Testis (tissue), 3 donors: ENCODE measurements around the gene SFMBT2. TPM values are rescaled to one million over a fixed set of nuclear protein-coding genes. Genes with fewer than 3 reads are reported as not detected.

Experiments
- DNase-seq: peaks from one replicate; pipeline ENCODE4 v3.0.0-alpha.2; 2019
- H3K27ac ChIP-seq, 2 donors: fragments of 200-600 bp; sonication (generic); one replicate each; pipeline ENCODE4 v1.5.1; 2019
- H3K27me3 ChIP-seq: fragments of 200-600 bp; sonication (generic); one replicate; pipeline ENCODE4 v1.5.1; 2019
- H3K36me3 ChIP-seq: fragments of 200-600 bp; sonication (generic); one replicate; pipeline ENCODE4 v1.5.1; 2017; ENCODE audit warnings: low read depth; ENCODE audit errors: missing control alignments
- H3K4me1 ChIP-seq: fragments of 200-600 bp; sonication (generic); one replicate; pipeline ENCODE4 v1.5.1; 2019
- H3K4me3 ChIP-seq, 2 donors: fragments of 200-600 bp; sonication (generic); one replicate each; pipeline ENCODE4 v1.5.1; 2017 to 2019
- H3K9me3 ChIP-seq: fragments of 200-600 bp; sonication (generic); one replicate; pipeline ENCODE4 v1.5.1; 2017
- POLR2A ChIP-seq: fragments of 450-650 bp; IDR thresholded peaks from one replicate; pipeline ENCODE4 v1.6.1; 2017; ENCODE audit warnings: antibody characterized with exemption, mild to moderate bottlenecking, moderate library complexity
- WGBS, 2 donors: methylation state at CpG; one replicate each; pipeline ENCODE4 v1.1.5; 2018; 5-methylcytosine and 5-hydroxymethylcytosine counted together
- intact Hi-C: fragments of 100-400 bp; cut with DNase I; formaldehyde crosslinking; loops from one replicate; pipeline ENCODE4 v1.15.1; 2023; ENCODE audit warnings: low total_unique reads
- polyA plus RNA-seq: library from polyadenylated mRNA; stranded (reverse); fragments of 350-450 nt; fragmentation: Illumina TruSeq; extraction: RNeasy Lipid Tissue Mini Kit (QIAGEN cat#74804); gene quantifications from one replicate; pipeline ENCODE4 v1.2.3, GENCODE V29; 2014; ENCODE audit warnings: low read depth, low replicate concordance; ENCODE audit not compliant: insufficient read depth
- total RNA-seq, 2 donors: library from RNA; depleted of rRNA; stranded (reverse); fragments of >200 nt; gene quantifications; one replicate each; pipeline ENCODE4 v1.2.3, GENCODE V29; 2016
- TF ChIP-seq, protein P1 (sequence below), 3 experiments: fragments of 450-650 bp in 2 of 3; fragments of 200-600 bp in 1 of 3; sonication (generic) in 1 of 3; IDR thresholded peaks; one replicate each; pipeline ENCODE4 v1.5.1; 2016 to 2019; ENCODE audit warnings: antibody characterized with exemption in 3 of 3, mild to moderate bottlenecking in 2 of 3, moderate library complexity in 1 of 3

The SFMBT2 gene
- total and polyA plus RNA-seq, 3 donors from 2014 or later, result 3.6 to 8.5 (median 7.6) TPM

DNA sequence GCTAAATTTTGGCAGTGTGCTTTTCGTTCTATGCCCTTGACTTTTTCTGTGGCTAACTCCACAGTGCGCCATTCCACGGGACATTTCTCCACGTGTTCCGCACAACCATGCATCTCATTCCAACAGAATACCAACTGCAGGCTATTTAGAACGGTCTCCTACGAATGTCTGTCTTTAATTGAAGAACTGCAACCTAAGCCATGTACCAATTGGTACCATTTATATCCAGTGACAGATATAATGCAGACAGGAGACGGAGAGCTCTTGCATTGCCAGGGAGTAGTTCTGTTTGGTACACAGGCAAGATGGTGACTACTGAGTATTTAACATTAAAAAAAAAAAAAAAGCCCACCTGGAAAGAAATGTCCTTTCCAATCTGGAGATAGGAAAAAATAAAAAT, 9.1 kb downstream of the SFMBT2 start:
- Histone ChIP-seq H3K4me1 (peaks cover 6% of the 10 kb centered on the region), H3K27me3 (no peaks in the 10 kb centered on the region), H3K27ac (no peak overlapping the region), H3K36me3 (no peaks in the 10 kb centered on the region), H3K4me3 (no peak overlapping the region), H3K9me3 (no peaks in the 10 kb centered on the region)
- TF ChIP-seq, protein P1, sequence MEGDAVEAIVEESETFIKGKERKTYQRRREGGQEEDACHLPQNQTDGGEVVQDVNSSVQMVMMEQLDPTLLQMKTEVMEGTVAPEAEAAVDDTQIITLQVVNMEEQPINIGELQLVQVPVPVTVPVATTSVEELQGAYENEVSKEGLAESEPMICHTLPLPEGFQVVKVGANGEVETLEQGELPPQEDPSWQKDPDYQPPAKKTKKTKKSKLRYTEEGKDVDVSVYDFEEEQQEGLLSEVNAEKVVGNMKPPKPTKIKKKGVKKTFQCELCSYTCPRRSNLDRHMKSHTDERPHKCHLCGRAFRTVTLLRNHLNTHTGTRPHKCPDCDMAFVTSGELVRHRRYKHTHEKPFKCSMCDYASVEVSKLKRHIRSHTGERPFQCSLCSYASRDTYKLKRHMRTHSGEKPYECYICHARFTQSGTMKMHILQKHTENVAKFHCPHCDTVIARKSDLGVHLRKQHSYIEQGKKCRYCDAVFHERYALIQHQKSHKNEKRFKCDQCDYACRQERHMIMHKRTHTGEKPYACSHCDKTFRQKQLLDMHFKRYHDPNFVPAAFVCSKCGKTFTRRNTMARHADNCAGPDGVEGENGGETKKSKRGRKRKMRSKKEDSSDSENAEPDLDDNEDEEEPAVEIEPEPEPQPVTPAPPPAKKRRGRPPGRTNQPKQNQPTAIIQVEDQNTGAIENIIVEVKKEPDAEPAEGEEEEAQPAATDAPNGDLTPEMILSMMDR (IDR thresholded peaks at IDR 0.05), result no peak
- TF ChIP-seq POLR2A, result no peak
- WGBS, 2 donors, result 88 to 93% methylated on average over 8 of the region's 8 CpGs
- intact Hi-C loops, result no loop called here
- no peak for DNase-seq

DNA sequence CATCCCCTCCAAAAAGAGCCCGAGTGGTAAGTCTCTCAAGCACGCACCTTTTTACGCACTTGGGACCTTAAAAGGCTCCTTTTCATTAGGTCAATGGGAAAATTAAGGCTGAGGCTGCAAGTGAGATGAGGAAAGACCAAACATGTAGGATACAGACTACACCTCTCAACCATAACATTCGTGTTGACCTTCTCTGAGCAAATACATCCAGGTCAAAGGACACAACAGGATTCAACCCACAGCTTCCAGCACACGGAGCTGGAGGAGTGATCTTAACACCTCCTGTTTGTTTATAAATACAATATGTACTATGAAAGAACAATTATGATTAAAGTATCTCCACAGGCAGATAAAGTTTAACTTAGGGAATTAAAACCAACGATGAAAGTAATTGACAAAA, 9.7 kb downstream of the SFMBT2 start:
- Histone ChIP-seq H3K36me3 (no peaks in the 10 kb centered on the region), H3K27ac (no peak overlapping the region), H3K9me3 (no peaks in the 10 kb centered on the region), H3K4me1 (peaks cover 4% of the 10 kb centered on the region), H3K4me3 (no peak overlapping the region), H3K27me3 (no peaks in the 10 kb centered on the region)
- intact Hi-C loops, result no loop called here
- 75 to 76% methylated on average over 6 of the region's 6 CpGs for WGBS, 2 donors
- DNase-seq, result no peak
- TF ChIP-seq, protein P1 (IDR thresholded peaks at IDR 0.05), result no peak
- no peak for TF ChIP-seq POLR2A

DNA sequence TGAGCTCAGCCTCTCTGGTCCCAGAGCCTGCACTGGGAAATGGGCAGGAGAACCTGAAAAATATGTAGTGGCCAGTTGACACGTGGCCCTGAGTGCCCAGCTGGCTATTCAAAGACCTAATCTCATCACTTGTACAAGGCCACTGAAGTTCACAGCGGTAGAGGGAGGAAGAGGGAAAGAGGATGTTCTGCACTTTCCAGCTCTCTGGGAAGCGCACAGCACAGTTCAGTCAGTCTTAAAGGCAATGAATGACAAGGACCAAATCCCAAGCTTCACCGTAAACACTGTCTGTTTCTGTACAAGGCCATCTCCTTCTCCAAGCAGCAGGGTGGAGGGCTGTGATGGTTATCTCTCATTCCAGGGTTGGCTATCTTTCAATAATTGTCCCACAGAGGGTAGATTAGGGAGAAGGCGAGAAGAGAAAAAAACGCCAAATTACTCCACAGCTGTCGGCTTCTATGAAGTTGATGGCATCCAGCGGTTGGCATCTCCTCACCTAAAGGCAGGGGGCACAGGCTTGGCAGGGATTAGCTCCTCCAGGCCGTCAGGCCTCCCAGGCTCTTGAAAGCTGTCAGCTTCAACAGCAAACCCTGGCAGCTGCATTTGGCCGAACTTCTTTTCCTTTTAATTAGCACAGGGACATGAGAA, 10.6 kb downstream of the SFMBT2 start:
- H3K36me3 ChIP-seq, result no peaks in the 10 kb centered on the region
- 74 to 81% methylated on average over 10 of the region's 10 CpGs for WGBS, 2 donors
- H3K9me3 ChIP-seq, result no peaks in the 10 kb centered on the region
- no peak for DNase-seq
- H3K27ac ChIP-seq, result no peak overlapping the region
- H3K27me3 ChIP-seq, result no peaks in the 10 kb centered on the region
- intact Hi-C loops, result no loop called here
- TF ChIP-seq POLR2A, result no peak
- TF ChIP-seq, protein P1 (IDR thresholded peaks at IDR 0.05), result no peak
- peaks cover 4% of the 10 kb centered on the region for H3K4me1 ChIP-seq
- no peak overlapping the region for H3K4me3 ChIP-seq

DNA sequence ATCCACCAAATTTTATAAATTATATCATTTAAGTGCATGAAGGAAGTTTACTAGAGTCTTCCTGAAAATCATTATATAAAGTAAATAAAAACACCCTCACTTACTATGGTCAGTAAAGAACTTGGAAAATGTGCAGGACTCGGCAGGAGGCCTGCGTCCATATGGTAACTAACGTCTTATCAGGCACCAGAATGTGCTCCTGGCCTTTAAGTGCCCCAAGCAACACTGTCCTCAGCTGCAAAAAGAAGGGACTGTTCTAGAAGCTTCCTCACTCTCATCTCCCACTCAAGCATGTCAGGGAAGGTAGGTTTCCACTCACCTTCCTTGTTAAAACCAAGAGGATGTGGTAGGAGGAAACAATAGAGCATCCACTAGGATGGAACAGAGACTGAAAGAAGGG, 11.3 kb downstream of the SFMBT2 start:
- Histone ChIP-seq H3K4me1 (peaks cover 4% of the 10 kb centered on the region), H3K27me3 (no peaks in the 10 kb centered on the region), H3K36me3 (no peaks in the 10 kb centered on the region), H3K4me3 (no peak overlapping the region), H3K9me3 (no peaks in the 10 kb centered on the region), H3K27ac (no peak overlapping the region)
- intact Hi-C loops, result no loop called here
- no peak for DNase-seq
- no peak for TF ChIP-seq POLR2A
- TF ChIP-seq, protein P1 (IDR thresholded peaks at IDR 0.05), result no peak
- 79 to 85% methylated on average over 3 of the region's 3 CpGs for WGBS, 2 donors
